Aorta (tissue), 5 donors: ENCODE results near the gene CTBP1. TPM values are rescaled to one million over a fixed set of nuclear protein-coding genes. Genes with fewer than 3 reads are reported as not detected.
"Not testable (repeated sequence)": the region's sequence is repeated elsewhere in the genome, so short reads cannot be mapped to it uniquely, and the experiment has no call there.

ENCODE experiments used
- ATAC-seq: fragments of 200-7000 bp; cut with Tn5 transposase; one replicate; pipeline ENCODE4 v1.9.1; 2022; ENCODE audit warnings: moderate library complexity; ENCODE audit not compliant: low FRiP score
- DNase-seq, 2 donors: peaks; one replicate each; pipeline ENCODE4 v3.0.0-alpha.2; 2020
- H3K27ac ChIP-seq, 2 donors: one replicate each; pipeline ENCODE4 v1.5.1; 2013; ENCODE audit warnings: low read length in 2 of 2, mild to moderate bottlenecking in 2 of 2, moderate library complexity in 2 of 2, control low read depth in 1 of 2, inconsistent platforms in 1 of 2, low read depth in 1 of 2
- H3K27me3 ChIP-seq, 2 donors: one replicate each; pipeline ENCODE4 v1.6.1; 2013; ENCODE audit warnings: control low read depth in 1 of 2, low read length in 1 of 2, mild to moderate bottlenecking in 1 of 2, moderate library complexity in 1 of 2; ENCODE audit not compliant: insufficient read depth in 2 of 2, control insufficient read depth in 1 of 2
- H3K36me3 ChIP-seq, 2 donors: one replicate each; pipeline ENCODE4 v1.6.1; 2013; ENCODE audit warnings: control low read depth in 1 of 2, low read length in 1 of 2, mild to moderate bottlenecking in 1 of 2; ENCODE audit not compliant: insufficient read depth in 2 of 2, control insufficient read depth in 1 of 2
- H3K4me1 ChIP-seq, 2 donors: one replicate each; pipeline ENCODE4 v1.6.1; 2013; ENCODE audit warnings: low read length in 2 of 2, control low read depth in 1 of 2, mild to moderate bottlenecking in 1 of 2, moderate library complexity in 1 of 2; ENCODE audit not compliant: insufficient read depth in 2 of 2, control insufficient read depth in 1 of 2
- H3K4me3 ChIP-seq, 2 donors: one replicate each; pipeline ENCODE4 v1.5.1; 2013; ENCODE audit warnings: low read length in 2 of 2, control low read depth in 1 of 2, mild to moderate bottlenecking in 1 of 2
- H3K9me3 ChIP-seq: one replicate; pipeline ENCODE4 v1.6.1; 2013; ENCODE audit warnings: mild to moderate bottlenecking, low read length; ENCODE audit not compliant: control insufficient read depth
- WGBS, 2 donors: extraction: QIAGEN DNeasy Blood & Tissue Kit; methylation state at CpG; one replicate each; pipeline ENCODE4 v1.1.7; 2013; 5-methylcytosine and 5-hydroxymethylcytosine counted together
- intact Hi-C, 2 donors: fragments of 100-400 bp; cut with DNase I; formaldehyde crosslinking; loops; one replicate each; pipeline versions ENCODE4 v1.14.2 to v1.15.0; 2022
- polyA plus RNA-seq, 2 donors: library from polyadenylated mRNA; stranded (reverse); fragments of 200-250 nt; gene quantifications; one replicate each; pipeline ENCODE4 v1.2.3, GENCODE V29; 2013
- total RNA-seq, 2 donors: library from RNA; stranded (reverse); fragmentation: NEBNext Ultra II Directional; extraction: Animal tissue kit (Norgen Biotek cat#: 25700); gene quantifications; one replicate each; pipeline ENCODE4 v1.2.1, GENCODE V29; 2021
- donor health status: healthy with polysubstance abuse.
- donor health status: Bipolar disorder and iron deficiency.
- donor health status: DM: no; HTN: no; CAD: no.
- donor health status: DM: no; HTN: no; CAD: no.
- donor health status: DM: yes; HTN: yes; CAD: no.

The CTBP1 gene
- total and polyA plus RNA-seq, 4 donors: 66.4 to 145 (median 104) TPM

- Histone ChIP-seq H3K9me3 (no peaks in the 10 kb centered on the region), H3K27me3 (no peaks in the 10 kb centered on the region), H3K4me3 (no peak overlapping the region), H3K27ac (peak overlapping the region in 1 of 2 donors; percentile 41), H3K36me3 (no peaks in the 10 kb centered on the region), H3K4me1 (peaks cover 0 to 3% of the 10 kb centered on the region in 2 donors)
- 54 to 60% methylated on average over 14 of the region's 14 CpGs for WGBS, 2 donors
- intact Hi-C loops: loop anchor here in 1 of 2 donors (5.0 kb wide), 1 partner anchor 53 kb away; the partner anchor contains the start of gene UVSSA
- peak; percentile 39 to 73 for DNase-seq
- ATAC-seq: no peak
These were observed 45.5 kb upstream of the CTBP1 start for GRCh38 chr4:1294424-1294823.

GRCh38 chr4:1293991-1294390, 45.1 kb upstream of the CTBP1 start:
- peak; percentile 75 to 83 for DNase-seq

DNA sequence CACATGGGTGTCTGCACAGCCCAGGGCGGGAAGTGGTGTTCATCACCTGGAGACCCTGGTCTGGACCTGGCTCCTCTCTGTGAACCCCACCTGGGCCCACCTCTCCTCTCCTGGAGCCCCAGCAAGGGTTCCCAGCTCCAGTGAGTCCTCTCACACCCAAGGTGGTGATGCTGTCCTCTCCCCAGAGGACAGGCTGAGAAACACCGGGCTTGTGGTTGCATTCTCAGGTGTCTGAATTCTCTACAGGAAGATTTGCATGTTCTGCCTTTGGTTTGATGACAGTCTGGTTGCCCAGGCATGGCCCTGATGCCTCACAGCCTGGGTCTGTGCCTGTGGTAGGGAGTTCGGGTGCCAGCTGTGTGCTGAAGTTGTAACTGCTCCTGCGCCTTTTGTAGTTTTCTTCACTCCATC, 44.6 kb upstream of the CTBP1 start:
- peak in 1 of 2 donors; percentile 41 for DNase-seq
- no peaks in the 10 kb centered on the region for H3K9me3 ChIP-seq
- ATAC-seq: no peak
- no peak overlapping the region for H3K4me3 ChIP-seq
- no peaks in the 10 kb centered on the region for H3K27me3 ChIP-seq
- peaks cover 0 to 3% of the 10 kb centered on the region in 2 donors for H3K4me1 ChIP-seq
- H3K36me3 ChIP-seq: no peaks in the 10 kb centered on the region
- H3K27ac ChIP-seq: peak overlapping the region in 1 of 2 donors; percentile 22
- WGBS, 2 donors: 76 to 80% methylated on average over 4 of the region's 4 CpGs
- intact Hi-C loops: loop anchor here in 1 of 2 donors (5.0 kb wide), 1 partner anchor 54 kb away; the partner anchor contains the start of gene UVSSA

More at GRCh38 chr4:1293991-1294390, 45.1 kb upstream of the CTBP1 start:
- WGBS, 2 donors: 29% methylated on average over 15 of the region's 15 CpGs
- intact Hi-C loops: loop anchor here in 1 of 2 donors (5.0 kb wide), 1 partner anchor 53 kb away; the partner anchor contains the start of gene UVSSA
- peak overlapping the region in 1 of 2 donors; percentile 22 for H3K27ac ChIP-seq
- H3K9me3 ChIP-seq: no peaks in the 10 kb centered on the region
- ATAC-seq: no peak
- no peak overlapping the region for H3K4me3 ChIP-seq
- H3K4me1 ChIP-seq: peaks cover 0 to 3% of the 10 kb centered on the region in 2 donors
- H3K27me3 ChIP-seq: no peaks in the 10 kb centered on the region
- H3K36me3 ChIP-seq: no peaks in the 10 kb centered on the region

DNA sequence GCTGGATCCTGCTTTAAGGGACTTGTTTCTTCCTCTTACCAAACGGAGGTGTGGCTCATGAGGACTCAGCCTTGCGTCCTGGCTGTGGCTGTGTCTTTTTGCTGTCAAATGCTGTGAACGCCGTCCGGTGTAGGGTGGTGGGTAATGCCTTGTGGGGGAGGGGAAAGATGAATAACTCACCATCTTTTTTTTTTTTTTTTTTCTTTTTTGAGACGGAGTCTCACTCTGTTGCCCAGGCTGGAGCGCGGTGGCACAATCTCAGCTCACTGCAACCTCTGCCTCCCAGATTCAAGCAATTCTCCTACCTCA, 43.7 kb upstream of the CTBP1 start:
- H3K36me3 ChIP-seq, H3K27me3 ChIP-seq, H3K9me3 ChIP-seq, H3K4me1 ChIP-seq, H3K4me3 ChIP-seq, ATAC-seq, H3K27ac ChIP-seq: not testable (repeated sequence)
- DNase-seq: peak in 1 of 2 donors; percentile 18
- intact Hi-C loops: loop anchor here in 1 of 2 donors (5.0 kb wide), 1 partner anchor 55 kb away; the partner anchor contains the start of gene UVSSA
- 85 to 87% methylated on average over 8 of the region's 8 CpGs for WGBS, 2 donors

DNA sequence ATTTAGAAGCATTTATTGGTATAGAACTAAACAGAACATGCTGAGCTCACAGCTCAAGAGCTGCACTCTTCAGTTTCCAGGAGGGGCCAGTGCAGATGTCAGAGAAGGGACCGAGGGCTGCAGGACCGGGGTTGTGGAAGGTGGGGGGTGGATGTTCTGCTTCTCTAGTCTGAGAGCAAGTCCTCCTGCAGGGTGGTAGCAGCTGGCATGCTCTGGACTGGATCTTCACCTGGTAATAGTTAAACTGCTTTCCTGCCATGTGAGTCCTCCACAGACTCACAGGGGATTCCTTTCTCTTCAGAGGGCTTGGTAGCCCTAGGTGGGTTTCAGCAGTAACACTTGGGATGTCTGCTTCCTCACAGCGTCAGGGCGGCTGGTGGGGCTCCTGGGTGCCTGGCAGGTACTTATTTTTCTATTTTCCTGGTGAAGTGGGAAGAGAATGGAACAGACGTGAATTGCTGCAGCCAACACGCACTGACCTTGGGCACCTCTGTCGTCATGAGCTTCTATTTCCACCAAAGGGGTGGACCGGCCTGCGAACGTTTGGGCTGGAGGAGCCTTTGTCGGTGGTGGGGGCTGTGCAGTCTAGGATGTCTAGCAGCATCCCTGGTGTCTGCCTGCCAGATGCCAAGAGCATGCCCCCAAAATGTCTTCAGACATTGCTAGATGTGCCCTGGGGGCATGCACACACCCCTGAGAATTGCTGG, 43.2 kb upstream of the CTBP1 start:
- 67 to 69% methylated on average over 11 of the region's 11 CpGs for WGBS, 2 donors
- no peak overlapping the region for H3K27ac ChIP-seq
- DNase-seq (peak; percentile 17 to 67), ATAC-seq (no peak)
- H3K27me3 ChIP-seq: no peaks in the 10 kb centered on the region
- intact Hi-C loops: loop anchor here in 1 of 2 donors (5.0 kb wide), 1 partner anchor 55 kb away; the partner anchor contains the start of gene UVSSA
- no peak overlapping the region for H3K4me3 ChIP-seq
- H3K9me3 ChIP-seq: no peaks in the 10 kb centered on the region
- H3K4me1 ChIP-seq: peaks cover 0 to 3% of the 10 kb centered on the region in 2 donors
- H3K36me3 ChIP-seq: no peaks in the 10 kb centered on the region

- 67 to 69% methylated on average over 9 of the region's 9 CpGs for WGBS, 2 donors
- H3K36me3 ChIP-seq: no peaks in the 10 kb centered on the region
- H3K4me3 ChIP-seq: peak overlapping the region in 1 of 2 donors; percentile 79
- no peak for ATAC-seq
- H3K27ac ChIP-seq: no peak overlapping the region
- no peaks in the 10 kb centered on the region for H3K27me3 ChIP-seq
- DNase-seq: peak in 1 of 2 donors; percentile 17
- intact Hi-C loops: loop anchor here in 1 of 2 donors (5.0 kb wide), 1 partner anchor 56 kb away; the partner anchor contains the start of gene UVSSA
- no peaks in the 10 kb centered on the region for H3K9me3 ChIP-seq
- peaks cover 0 to 3% of the 10 kb centered on the region in 2 donors for H3K4me1 ChIP-seq
These were observed 42.2 kb upstream of the CTBP1 start for GRCh38 chr4:1291091-1291490.

DNA sequence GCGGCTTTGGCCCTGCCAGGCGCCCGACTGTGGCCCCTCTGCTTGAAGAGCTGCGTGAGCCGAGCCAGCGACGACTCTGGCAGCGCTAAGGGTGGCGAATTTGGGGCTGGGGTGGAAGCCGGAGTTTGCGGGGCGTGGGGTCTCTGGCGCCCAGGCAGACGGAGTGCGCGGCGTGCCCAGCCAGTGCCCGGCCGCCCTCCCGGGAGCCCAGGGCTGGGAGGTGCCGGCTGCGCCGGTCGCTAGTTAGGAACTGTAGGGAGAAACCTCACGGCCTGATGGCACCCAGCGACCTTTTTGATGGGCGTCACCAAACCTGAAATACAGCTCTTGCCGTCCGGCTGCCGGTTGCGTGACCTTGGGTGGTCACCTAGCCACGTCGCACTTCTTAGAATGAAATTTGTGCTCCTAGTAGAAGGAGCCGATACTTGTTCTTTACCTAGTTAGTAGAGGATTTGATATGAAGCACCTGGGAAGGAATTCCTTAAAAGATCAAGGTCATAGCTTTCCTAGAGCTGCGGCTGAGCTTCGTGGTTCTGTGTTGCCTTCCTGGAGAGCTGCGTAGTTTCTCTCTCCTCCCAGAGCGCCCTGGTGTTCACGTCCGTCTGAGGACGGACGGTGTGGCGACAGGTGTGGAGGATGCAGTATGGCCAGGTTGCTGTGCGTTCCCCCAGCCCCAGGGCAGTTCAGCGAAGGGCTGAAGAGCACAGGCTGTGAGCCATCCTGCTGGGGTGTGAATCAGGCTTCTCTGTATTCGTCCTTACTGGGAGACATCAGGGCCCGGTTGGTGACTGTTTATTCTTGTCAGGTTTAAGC, 41.4 kb upstream of the CTBP1 start:
- DNase-seq: peak in 1 of 2 donors; percentile 49
- H3K27me3 ChIP-seq: no peaks in the 10 kb centered on the region
- ATAC-seq: no peak
- H3K4me1 ChIP-seq: peaks cover 0 to 3% of the 10 kb centered on the region in 2 donors
- H3K36me3 ChIP-seq: no peaks in the 10 kb centered on the region
- 1% methylated on average over 46 to 47 of the region's 47 CpGs for WGBS, 2 donors
- peak overlapping the region in 1 of 2 donors; percentile 32 for H3K27ac ChIP-seq
- H3K4me3 ChIP-seq: peak overlapping the region; percentile 79
- intact Hi-C loops: loop anchor here in 1 of 2 donors (5.0 kb wide), 1 partner anchor 57 kb away; the partner anchor contains the start of gene UVSSA
- no peaks in the 10 kb centered on the region for H3K9me3 ChIP-seq
